D721Med (cell line): Measurements from ENCODE around the gene HEXA.
A peak's percentile ranks its signal among the peaks of the same experiment; 100 is the strongest.
"Not testable (repeated sequence)": the region's sequence is repeated elsewhere in the genome, so short reads cannot be mapped to it uniquely, and the experiment has no call there.

Experiments used
- DNase-seq: peaks from one replicate; pipeline ENCODE4 v3.0.0; 2011; ENCODE audit warnings: low spot score; ENCODE audit not compliant: insufficient read length
- FAIRE-seq: peaks from 2 replicates; lab custom pipeline; 2011; peaks lifted over from hg19 to GRCh38; lab: Jason Lieb, UNC
- TF ChIP-seq, protein P1 (sequence below): IDR thresholded peaks from 2 replicates; pipeline ENCODE4 v1.5.1; 2012; ENCODE audit warnings: mild to moderate bottlenecking, control low read depth; ENCODE audit not compliant: insufficient read depth; ENCODE audit errors: missing control alignments

HEXA gene

DNA sequence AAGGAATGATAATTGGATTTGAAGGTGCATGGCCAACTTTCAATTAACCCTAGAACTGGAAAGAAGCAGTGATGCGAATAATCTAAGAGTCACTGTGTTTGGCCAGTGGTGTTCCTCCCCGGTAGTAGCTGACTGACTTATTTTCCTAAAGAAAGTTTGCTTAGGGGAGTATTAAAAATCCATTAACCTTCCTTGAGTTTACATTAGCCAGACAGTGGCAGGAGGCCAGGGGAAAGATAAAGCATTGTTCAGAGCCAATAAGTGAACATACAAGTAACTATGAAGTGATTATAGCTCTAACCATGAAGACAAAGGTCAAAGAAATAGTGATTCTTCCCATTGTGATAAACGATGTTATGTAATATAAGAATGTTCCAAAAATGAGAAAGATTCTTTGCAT, 13.4 kb upstream of the HEXA start:
- FAIRE-seq, result no peak
- DNase-seq, result no peak
- TF ChIP-seq, protein P1, sequence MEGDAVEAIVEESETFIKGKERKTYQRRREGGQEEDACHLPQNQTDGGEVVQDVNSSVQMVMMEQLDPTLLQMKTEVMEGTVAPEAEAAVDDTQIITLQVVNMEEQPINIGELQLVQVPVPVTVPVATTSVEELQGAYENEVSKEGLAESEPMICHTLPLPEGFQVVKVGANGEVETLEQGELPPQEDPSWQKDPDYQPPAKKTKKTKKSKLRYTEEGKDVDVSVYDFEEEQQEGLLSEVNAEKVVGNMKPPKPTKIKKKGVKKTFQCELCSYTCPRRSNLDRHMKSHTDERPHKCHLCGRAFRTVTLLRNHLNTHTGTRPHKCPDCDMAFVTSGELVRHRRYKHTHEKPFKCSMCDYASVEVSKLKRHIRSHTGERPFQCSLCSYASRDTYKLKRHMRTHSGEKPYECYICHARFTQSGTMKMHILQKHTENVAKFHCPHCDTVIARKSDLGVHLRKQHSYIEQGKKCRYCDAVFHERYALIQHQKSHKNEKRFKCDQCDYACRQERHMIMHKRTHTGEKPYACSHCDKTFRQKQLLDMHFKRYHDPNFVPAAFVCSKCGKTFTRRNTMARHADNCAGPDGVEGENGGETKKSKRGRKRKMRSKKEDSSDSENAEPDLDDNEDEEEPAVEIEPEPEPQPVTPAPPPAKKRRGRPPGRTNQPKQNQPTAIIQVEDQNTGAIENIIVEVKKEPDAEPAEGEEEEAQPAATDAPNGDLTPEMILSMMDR, result no peak

DNA sequence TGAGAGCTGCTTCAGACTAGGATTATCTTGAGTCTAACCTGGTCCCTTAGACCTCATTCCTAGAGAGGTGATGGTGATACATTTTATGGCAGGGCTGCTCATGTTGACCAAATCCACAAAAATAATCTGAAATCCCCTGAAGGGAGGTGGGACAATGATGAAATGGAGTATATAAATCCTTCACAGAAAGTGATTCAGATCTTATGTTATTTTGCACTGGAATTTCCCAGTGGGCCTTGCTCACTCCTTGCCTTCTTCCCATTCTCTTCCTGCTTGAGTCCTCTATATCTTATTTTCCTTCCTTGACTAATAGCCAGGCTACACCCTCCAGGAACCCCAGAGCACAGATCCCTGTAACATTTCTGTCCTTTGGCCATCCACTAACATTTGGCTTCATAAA, 11.9 kb upstream of the HEXA start:
- TF ChIP-seq, protein P1, result no peak
- FAIRE-seq, result no peak
- no peak for DNase-seq

DNA sequence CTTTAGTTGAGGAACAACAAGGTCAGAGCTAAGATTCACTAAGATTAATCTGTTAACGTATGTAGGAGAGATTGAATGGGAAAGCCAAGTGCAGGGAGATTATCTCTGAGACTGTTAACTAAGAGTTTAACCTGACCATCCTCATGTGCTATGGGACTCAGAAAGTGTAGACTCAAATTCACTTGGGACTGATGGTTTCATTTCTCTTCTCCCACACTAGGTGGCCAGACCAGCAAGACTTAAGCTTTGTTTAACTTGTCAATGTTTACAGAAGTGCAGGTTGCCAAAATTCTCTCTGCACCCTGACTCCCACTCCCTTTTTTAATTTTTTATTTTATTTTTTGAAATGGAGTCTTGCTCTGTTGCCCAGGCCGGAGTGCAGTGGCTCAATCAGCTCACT, 6.3 kb upstream of the HEXA start:
- DNase-seq, result no peak
- FAIRE-seq, result no peak
- TF ChIP-seq, protein P1, result peak; percentile 19

DNA sequence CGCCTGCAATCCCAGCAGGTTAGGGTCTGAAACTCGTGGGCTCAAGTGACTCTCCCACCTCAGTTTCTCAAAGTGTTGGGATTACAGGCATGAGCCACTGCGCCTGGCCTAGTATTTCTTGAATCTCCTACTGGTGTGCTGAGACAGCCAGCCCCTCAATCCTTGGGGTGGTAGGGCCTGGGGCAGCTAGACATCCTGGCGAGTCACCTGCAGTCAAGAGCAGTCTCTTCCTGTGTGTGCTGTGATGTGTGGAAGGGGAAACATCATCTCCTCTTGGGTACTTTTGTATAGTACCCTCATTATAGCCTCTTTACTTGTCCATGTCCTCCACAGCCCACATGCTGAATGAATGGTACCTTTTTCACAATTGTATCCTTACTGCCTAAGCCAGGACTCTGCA, 4.9 kb upstream of the HEXA start:
- DNase-seq (no peak), FAIRE-seq (no peak)
- TF ChIP-seq, protein P1, result no peak

DNA sequence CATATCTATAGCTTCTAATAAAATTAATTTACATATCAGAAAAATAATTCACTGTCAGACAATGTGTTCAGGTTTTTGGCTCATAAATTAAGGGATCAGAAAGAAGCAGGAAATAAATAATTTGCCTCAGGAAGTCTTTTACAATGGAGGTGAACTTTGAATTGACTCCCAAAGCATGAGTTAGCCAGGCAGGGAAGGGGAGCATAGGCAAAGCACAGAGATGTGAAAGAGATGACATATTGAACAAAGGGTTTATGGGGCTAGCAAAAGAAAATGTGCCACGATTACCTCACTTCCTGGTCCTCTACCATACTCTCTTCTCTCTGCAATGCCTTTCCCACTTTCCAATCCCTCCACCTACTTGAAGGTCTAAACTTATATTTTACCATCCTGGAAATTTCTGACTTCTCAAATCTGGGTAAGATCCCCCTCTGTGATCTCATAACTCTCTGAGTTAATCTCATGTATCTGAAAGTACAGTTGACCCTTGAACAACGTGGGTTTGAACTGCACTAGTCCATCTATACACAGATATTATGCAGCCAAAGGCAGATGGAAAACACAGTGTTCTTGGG, 4.1 kb upstream of the HEXA start:
- DNase-seq (no peak), FAIRE-seq (no peak)
- TF ChIP-seq, protein P1, result no peak

DNA sequence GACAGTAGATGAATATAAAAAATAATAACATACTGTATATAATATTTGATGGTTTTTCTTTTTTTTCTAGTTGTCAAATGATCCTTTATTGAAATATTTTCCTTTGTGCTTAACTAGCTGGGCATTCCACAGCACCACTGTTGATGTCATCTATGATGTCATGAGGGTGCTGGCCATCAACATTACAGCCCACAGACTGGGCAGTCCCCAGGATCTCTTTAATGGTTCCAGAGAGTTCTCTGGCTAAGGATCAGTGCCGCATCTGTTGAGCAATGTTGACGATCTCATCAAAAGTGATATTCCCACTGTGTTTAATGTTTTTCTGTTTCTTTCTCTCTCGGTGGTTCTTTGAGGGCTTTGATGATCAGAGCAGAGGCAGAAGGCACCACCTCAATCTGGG, 3.3 kb upstream of the HEXA start:
- DNase-seq, FAIRE-seq: not testable (repeated sequence)

DNA sequence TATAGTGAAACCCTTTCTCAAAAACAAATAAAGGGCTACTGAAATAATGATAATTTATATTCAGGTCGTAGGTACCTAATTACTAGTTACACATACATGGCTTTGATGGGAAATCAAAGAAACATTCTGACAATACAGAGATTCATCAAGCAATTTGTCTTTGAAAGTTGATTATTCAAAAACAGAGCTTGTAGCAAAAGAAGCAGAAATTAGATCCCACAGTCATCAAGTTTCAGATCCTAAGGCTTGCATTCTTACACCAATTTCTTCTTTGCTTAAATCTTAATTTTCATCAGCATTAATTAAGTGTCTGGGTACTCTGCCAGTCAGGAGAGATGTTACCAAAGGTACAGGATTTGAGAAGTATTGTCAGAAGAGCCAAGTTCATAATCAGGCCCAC, 1.5 kb upstream of the HEXA start:
- FAIRE-seq (no peak), DNase-seq (no peak)
- TF ChIP-seq, protein P1, result no peak

DNA sequence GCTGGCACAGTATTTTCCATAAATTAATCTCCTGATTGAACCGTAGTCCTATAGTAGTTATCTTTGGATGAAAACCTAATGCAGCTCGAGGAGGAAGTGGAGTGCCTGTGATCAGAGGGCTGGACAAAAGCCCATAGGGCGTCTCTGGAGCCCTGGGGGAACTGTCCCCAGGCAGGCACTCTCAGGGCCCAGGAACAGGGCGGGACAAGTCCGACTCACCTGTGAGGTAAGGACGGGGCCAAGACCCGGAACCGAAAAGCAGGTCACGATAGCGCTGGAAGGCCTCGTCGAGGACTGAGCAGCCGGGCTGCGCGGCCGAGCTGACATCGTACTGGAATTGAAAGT, 341 bp downstream of the HEXA start:
- TF ChIP-seq, protein P1, result no peak
- DNase-seq, result no peak
- no peak for FAIRE-seq
